Esophagus muscularis mucosa (tissue), 3 donors: Measurements from ENCODE around the gene P2RY13.

Experiments used
- CTCF ChIP-seq, 3 experiments: fragments of 200-600 bp in 2 of 3; fragments of 450-650 bp in 1 of 3; sonication (generic) in 2 of 3; IDR thresholded peaks; one replicate each; pipeline ENCODE4 v1.5.1; 2017 to 2019; ENCODE audit warnings: antibody characterized with exemption in 3 of 3, mild to moderate bottlenecking in 2 of 3, moderate library complexity in 1 of 3
- EP300 ChIP-seq: sonication (generic); formaldehyde crosslinking; IDR thresholded peaks from one replicate; pipeline ENCODE4 v1.6.1; 2017; ENCODE audit warnings: antibody characterized with exemption

GRCh38 chr3:151351648-151352047, 22.3 kb upstream of the P2RY13 start:
- TF ChIP-seq CTCF (IDR thresholded peaks at IDR 0.05): no peak
- no peak for TF ChIP-seq EP300
